IMR-90 (cell line): ENCODE results near the gene UQCRQ. TPM values are rescaled to one million over a fixed set of nuclear protein-coding genes. Genes with fewer than 3 reads are reported as not detected.

Experiments
- ATAC-seq: fragments of 200-7000 bp; cut with Tn5 transposase; 2 replicates; pipeline ENCODE4 v1.9.1; 2020; ENCODE audit warnings: low read depth, mild to moderate bottlenecking, moderate library complexity
- BruUV-seq: library from RNA; stranded (reverse); fragments of 400-500 nt; replicated peaks from 2 replicates; lab custom pipeline; 2021; lab: Mats Ljungman, UMichigan
- CTCF ChIA-PET: fragments of 300-600 bp; formaldehyde crosslinking; extraction: SDS; loops from one replicate; lab custom pipeline; 2021; ENCODE audit warnings: antibody characterized with exemption; lab: Yijun Ruan, JAX
- POLR2A ChIA-PET: fragments of 300-600 bp; sonication (Branson Sonifier 250); formaldehyde crosslinking; loops from one replicate; lab custom pipeline; 2022; ENCODE audit warnings: antibody characterized with exemption; ENCODE audit not compliant: unreplicated experiment; lab: Charles Lee
- DNase-seq: peaks from one replicate; pipeline ENCODE4 v3.0.0; 2013
- H2AFZ ChIP-seq: replicated peaks from 2 replicates; pipeline ENCODE3; 2013; ENCODE audit warnings: low read length, mild to moderate bottlenecking; ENCODE audit not compliant: poor library complexity
- H2AK5ac ChIP-seq: 2 replicates; pipeline ENCODE4 v1.6.1; 2013; ENCODE audit warnings: low read depth, low read length, inconsistent platforms
- H2AK9ac ChIP-seq: replicated peaks from 2 replicates; pipeline ENCODE3; 2013; ENCODE audit warnings: mild to moderate bottlenecking, low read depth, low read length, moderate library complexity; ENCODE audit not compliant: poor library complexity
- H2BK120ac ChIP-seq: 2 replicates; pipeline ENCODE4 v1.6.1; 2013; ENCODE audit warnings: low read depth, low read length, inconsistent platforms
- H2BK15ac ChIP-seq: 3 replicates; pipeline ENCODE4 v1.6.1; 2013; ENCODE audit warnings: low read depth, low read length, inconsistent platforms
- H2BK20ac ChIP-seq: 2 replicates; pipeline ENCODE4 v1.6.1; 2013; ENCODE audit warnings: low read depth, mild to moderate bottlenecking, inconsistent platforms, low read length, moderate library complexity
- H2BK5ac ChIP-seq: 2 replicates; pipeline ENCODE4 v1.6.1; 2013; ENCODE audit warnings: mild to moderate bottlenecking, low read depth, low read length, inconsistent platforms; ENCODE audit not compliant: poor library complexity, severe bottlenecking
- H3K14ac ChIP-seq: replicated peaks from 2 replicates; pipeline ENCODE4 v1.6.1; 2013; ENCODE audit warnings: low read depth, low read length, inconsistent platforms
- H3K18ac ChIP-seq: 2 replicates; pipeline ENCODE4 v1.6.1; 2013; ENCODE audit warnings: low read depth, low read length, control low read depth
- H3K23ac ChIP-seq: 2 replicates; pipeline ENCODE4 v1.6.1; 2013; ENCODE audit warnings: low read depth, low read length, inconsistent platforms
- H3K27ac ChIP-seq: 2 replicates; pipeline ENCODE4 v1.5.1; 2013; ENCODE audit warnings: mild to moderate bottlenecking, control low read depth, low read length; ENCODE audit not compliant: insufficient read depth
- H3K27me3 ChIP-seq: 2 replicates; pipeline ENCODE4 v1.6.1; 2013; ENCODE audit warnings: low read length; ENCODE audit not compliant: control insufficient read depth, insufficient read depth
- H3K36me3 ChIP-seq: 2 replicates; pipeline ENCODE4 v1.6.1; 2013; ENCODE audit warnings: low read length, mixed read lengths; ENCODE audit not compliant: control insufficient read depth, insufficient read depth
- H3K4ac ChIP-seq: 2 replicates; pipeline ENCODE4 v1.6.1; 2013; ENCODE audit warnings: low read depth, low read length, inconsistent platforms
- H3K4me1 ChIP-seq: 2 replicates; pipeline ENCODE4 v1.6.1; 2013; ENCODE audit warnings: low read length, mixed read lengths; ENCODE audit not compliant: control insufficient read depth, insufficient read depth
- H3K4me2 ChIP-seq: 2 replicates; pipeline ENCODE4 v1.6.1; 2013; ENCODE audit warnings: low read depth, mild to moderate bottlenecking, control low read depth, low read length, moderate library complexity
- H3K4me3 ChIP-seq: 2 replicates; pipeline ENCODE4 v1.5.1; 2013; ENCODE audit warnings: low read depth, mild to moderate bottlenecking, control low read depth, low read length, moderate library complexity; ENCODE audit not compliant: insufficient read depth
- H3K56ac ChIP-seq: 2 replicates; pipeline ENCODE4 v1.6.1; 2013; ENCODE audit warnings: low read length, inconsistent platforms; ENCODE audit not compliant: insufficient read depth; ENCODE audit errors: extremely low read depth
- H3K79me1 ChIP-seq, 2 experiments: 2 replicates each; pipeline ENCODE4 v1.6.1; 2013; ENCODE audit warnings: low read length in 2 of 2, inconsistent platforms in 1 of 2, low read depth in 1 of 2
- H3K9ac ChIP-seq: 2 replicates; pipeline ENCODE4 v1.6.1; 2013; ENCODE audit warnings: low read depth, low read length, control low read depth
- H3K9me1 ChIP-seq: 2 replicates; pipeline ENCODE4 v1.6.1; 2013; ENCODE audit warnings: low read length, inconsistent platforms; ENCODE audit not compliant: insufficient read depth
- H3K9me3 ChIP-seq: 2 replicates; pipeline ENCODE4 v1.6.1; 2013; ENCODE audit warnings: low read length; ENCODE audit not compliant: control insufficient read depth, insufficient read depth
- H4K20me1 ChIP-seq: 2 replicates; pipeline ENCODE4 v1.6.1; 2013; ENCODE audit warnings: low read length, inconsistent platforms; ENCODE audit not compliant: insufficient read depth
- H4K5ac ChIP-seq: 2 replicates; pipeline ENCODE4 v1.6.1; 2013; ENCODE audit warnings: mild to moderate bottlenecking, low read depth, low read length, control low read depth
- H4K8ac ChIP-seq, 2 experiments: 2 replicates each; pipeline ENCODE4 v1.6.1; 2013; ENCODE audit warnings: low read depth in 2 of 2, low read length in 2 of 2, control low read depth in 1 of 2, inconsistent platforms in 1 of 2
- H4K91ac ChIP-seq: 2 replicates; pipeline ENCODE4 v1.6.1; 2013; ENCODE audit warnings: low read depth, low read length, inconsistent platforms; ENCODE audit not compliant: insufficient read depth
- MAFK ChIP-seq: IDR thresholded peaks from 2 replicates; pipeline ENCODE4 v1.6.1; 2012; ENCODE audit warnings: low read depth, low read length, improper control_type of control experiment
- MXI1 ChIP-seq: IDR thresholded peaks from 2 replicates; pipeline ENCODE4 v1.6.1; 2012; ENCODE audit warnings: low read depth, mild to moderate bottlenecking, low read length, moderate library complexity, borderline replicate concordance
- WGBS, 2 experiments: methylation state at CpG; one replicate each; pipeline versions ENCODE4 v1.1.5 to v1.1.7; 2013; ENCODE audit warnings: missing lambda C conversion rate in 2 of 2; ENCODE audit not compliant: insufficient read length in 1 of 2; ENCODE audit errors: extremely low coverage in 2 of 2; 5-methylcytosine and 5-hydroxymethylcytosine counted together
- dilution Hi-C: fragments of 300-500 bp; cut with HindIII; formaldehyde crosslinking; loops from one replicate; pipeline ENCODE4 v1.14.3; 2018; ENCODE audit warnings: low sequenced_read_pairs; ENCODE audit not compliant: unreplicated experiment
- in situ Hi-C: fragments of 300-500 bp; cut with MboI; formaldehyde crosslinking; loops from 3 replicates; pipeline ENCODE4 v1.14.3; 2019; ENCODE audit warnings: low sequenced_read_pairs, inconsistent platforms, mixed read lengths
- intact Hi-C: fragments of 100-400 bp; cut with micrococcal nuclease; formaldehyde crosslinking; loops from 2 replicates; pipeline ENCODE4 v1.10.0; 2022
- polyA plus RNA-seq, 3 experiments: library from polyadenylated mRNA; depleted of rRNA; stranded (reverse); fragments of >200 nt; gene quantifications; 2 replicates each; pipeline ENCODE4 v1.2.3, GENCODE V29; 2012; ENCODE audit warnings: low replicate concordance in 1 of 3
- total RNA-seq: library from RNA; depleted of rRNA; stranded (reverse); fragments of >200 nt; gene quantifications from 2 replicates; pipeline ENCODE4 v1.2.3, GENCODE V29; 2012

UQCRQ gene
- total and polyA plus RNA-seq, 2 of the 4 experiments (the other 2 are of a cell fraction) = 73.7 to 292 TPM

- H3K9me1 ChIP-seq = peaks cover 17% of the 10 kb centered on the region
- no peak overlapping the region for H2AFZ ChIP-seq
- peaks cover 16% of the 10 kb centered on the region; the same call in 1 of the 2 replicates for H4K20me1 ChIP-seq
- no peak overlapping the region for H2BK120ac ChIP-seq
- WGBS, 2 experiments = no CpG with 5 or more reads among the region's 4 CpGs
- CTCF ChIA-PET = interaction anchor here (0.6 to 1.3 kb wide), 2 partner anchors 39 to 262 kb away, joined by 3 to 5 read pairs; partner anchors contain the start of gene SHROOM1
- no peaks in the 10 kb centered on the region for H3K9me3 ChIP-seq
- no peak overlapping the region for H3K4ac ChIP-seq
- no peak overlapping the region for H2BK5ac ChIP-seq
- H2AK9ac ChIP-seq = no peak overlapping the region
- in situ Hi-C loops (no loop called here), intact Hi-C loops (loop anchor here (5.0 kb wide), 1 partner anchor 361 kb away; no protein-coding TSS in a partner anchor), dilution Hi-C loops (no loop called here)
- H3K36me3 ChIP-seq = peaks cover 25% of the 10 kb centered on the region
- H3K14ac ChIP-seq = no peak overlapping the region
- BruUV-seq = no TSS peak
- H3K18ac ChIP-seq = no peak overlapping the region
- H3K9ac ChIP-seq = no peak overlapping the region
- no peak overlapping the region for H4K8ac ChIP-seq
- TF ChIP-seq MXI1 (no peak), MAFK (no peak)
- H4K91ac ChIP-seq = no peak overlapping the region
- peaks cover 9 to 48% of the 10 kb centered on the region in 2 experiments for H3K79me1 ChIP-seq
- H4K5ac ChIP-seq = no peak overlapping the region
- no peak overlapping the region for H3K4me3 ChIP-seq
- DNase-seq = no peak
- no peaks in the 10 kb centered on the region for H3K27me3 ChIP-seq
- H2BK15ac ChIP-seq = no peak overlapping the region
- no peak overlapping the region for H3K27ac ChIP-seq
- no peak overlapping the region for H2BK20ac ChIP-seq
- no peak overlapping the region for H3K56ac ChIP-seq
- no peak for ATAC-seq
- H3K4me1 ChIP-seq = peaks cover 3% of the 10 kb centered on the region; the same call in 1 of the 2 replicates
- H3K4me2 ChIP-seq = no peak overlapping the region
- no peak overlapping the region for H3K23ac ChIP-seq
- no peak overlapping the region for H2AK5ac ChIP-seq
- POLR2A ChIA-PET = no interaction called here
These were observed 2.3 kb downstream of the UQCRQ start for GRCh38 chr5:132868754-132869153.
